Activated T-cell treated with anti-CD3 and anti-CD28 coated beads, Interleukin-2, amount 50 U/mL, for 24 hours (primary cell): ENCODE results near the gene PSMC2.

Source experiments
- DNase-seq: peaks from one replicate; pipeline ENCODE4 v3.0.0-alpha.2; 2020
- H3K27ac Mint-ChIP-seq: 2 replicates; pipeline ENCODE4 v1.8.0; 2020; ENCODE audit warnings: mild to moderate bottlenecking, mixed read lengths
- H3K27me3 Mint-ChIP-seq: 2 replicates; pipeline ENCODE4 v1.8.0; 2020; ENCODE audit warnings: mixed read lengths
- H3K36me3 Mint-ChIP-seq: 2 replicates; pipeline ENCODE4 v1.8.0; 2020; ENCODE audit warnings: low read depth, mixed read lengths
- H3K4me1 Mint-ChIP-seq: 2 replicates; pipeline ENCODE4 v1.8.0; 2020; ENCODE audit warnings: low read depth, mixed read lengths
- H3K4me3 Mint-ChIP-seq: 2 replicates; pipeline ENCODE4 v1.8.0; 2020; ENCODE audit warnings: mild to moderate bottlenecking, moderate library complexity, mixed read lengths
- H3K9me3 Mint-ChIP-seq: 2 replicates; pipeline ENCODE4 v1.8.0; 2020; ENCODE audit warnings: mixed read lengths

The PSMC2 gene

GRCh38 chr7:103347507-103348267 is at the start of gene PSMC2:
TSS of gene PSMC2 (plus strand) at chr7:103347643. CDS start at chr7:103347712, 69 bp downstream.
- Mint-ChIP-seq H3K27ac (peak within 1 kb of the TSS; percentile 100), H3K4me1 (peaks cover 65% of the 10 kb centered on the region), H3K4me3 (peak within 1 kb of the TSS; percentile 100), H3K9me3 (no peaks in the 10 kb centered on the region), H3K36me3 (peaks cover 69% of the 10 kb centered on the region), H3K27me3 (no peaks in the 10 kb centered on the region)
- DNase-seq, result peak; percentile 85

DNA sequence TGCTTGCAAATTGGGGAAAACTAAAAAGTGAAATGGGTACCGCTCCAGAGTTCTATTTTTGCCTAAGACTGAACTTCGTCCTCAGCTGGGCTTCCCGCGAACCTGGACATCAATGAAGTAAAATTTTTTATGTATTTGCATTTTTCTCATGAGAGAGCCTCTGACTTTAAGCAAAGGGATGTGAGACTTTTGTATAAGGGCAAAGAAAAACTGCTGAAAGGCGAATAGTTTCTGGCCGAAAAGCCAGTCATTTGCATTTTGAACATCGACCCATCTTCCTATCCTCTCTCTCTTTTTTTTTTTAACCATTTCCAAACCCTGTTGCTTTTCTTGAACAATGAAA is 49.6 kb upstream of the PSMC2 start:
- peak overlapping the region; percentile 93 for H3K27ac Mint-ChIP-seq
- no peaks in the 10 kb centered on the region for H3K27me3 Mint-ChIP-seq
- peaks cover 50% of the 10 kb centered on the region for H3K36me3 Mint-ChIP-seq
- DNase-seq, result no peak
- peak overlapping the region; percentile 90 for H3K4me3 Mint-ChIP-seq
- no peaks in the 10 kb centered on the region for H3K9me3 Mint-ChIP-seq
- H3K4me1 Mint-ChIP-seq, result peaks cover 55% of the 10 kb centered on the region

DNA sequence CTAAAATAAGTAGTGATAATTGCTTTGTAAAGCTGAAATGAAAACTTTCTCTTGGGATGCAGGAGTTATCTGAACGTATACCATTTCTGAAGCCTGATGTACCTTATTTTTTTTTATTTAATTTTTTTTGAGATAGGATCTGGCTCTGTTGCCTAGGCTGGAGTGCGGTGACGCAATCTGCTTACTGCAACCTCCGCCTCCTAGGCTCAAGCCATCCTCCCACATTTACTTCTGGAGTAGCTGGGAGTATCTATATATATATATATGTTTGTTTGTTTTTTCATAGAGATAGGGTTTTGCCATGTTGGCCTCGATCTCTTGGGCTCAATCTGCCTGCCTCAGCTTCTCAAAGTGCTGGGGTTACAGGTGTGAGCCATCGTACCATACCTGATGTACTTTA is 47.8 kb upstream of the PSMC2 start:
- H3K27me3 Mint-ChIP-seq, result no peaks in the 10 kb centered on the region
- no peak overlapping the region for H3K27ac Mint-ChIP-seq
- peaks cover 67% of the 10 kb centered on the region for H3K36me3 Mint-ChIP-seq
- H3K9me3 Mint-ChIP-seq, result no peaks in the 10 kb centered on the region
- H3K4me1 Mint-ChIP-seq, result peaks cover 70% of the 10 kb centered on the region
- DNase-seq, result no peak
- no peak overlapping the region for H3K4me3 Mint-ChIP-seq

- peaks cover 83% of the 10 kb centered on the region for H3K36me3 Mint-ChIP-seq
- DNase-seq, result no peak
Measured at GRCh38 chr7:103301441-103301840, 46.0 kb upstream of the PSMC2 start.

DNA sequence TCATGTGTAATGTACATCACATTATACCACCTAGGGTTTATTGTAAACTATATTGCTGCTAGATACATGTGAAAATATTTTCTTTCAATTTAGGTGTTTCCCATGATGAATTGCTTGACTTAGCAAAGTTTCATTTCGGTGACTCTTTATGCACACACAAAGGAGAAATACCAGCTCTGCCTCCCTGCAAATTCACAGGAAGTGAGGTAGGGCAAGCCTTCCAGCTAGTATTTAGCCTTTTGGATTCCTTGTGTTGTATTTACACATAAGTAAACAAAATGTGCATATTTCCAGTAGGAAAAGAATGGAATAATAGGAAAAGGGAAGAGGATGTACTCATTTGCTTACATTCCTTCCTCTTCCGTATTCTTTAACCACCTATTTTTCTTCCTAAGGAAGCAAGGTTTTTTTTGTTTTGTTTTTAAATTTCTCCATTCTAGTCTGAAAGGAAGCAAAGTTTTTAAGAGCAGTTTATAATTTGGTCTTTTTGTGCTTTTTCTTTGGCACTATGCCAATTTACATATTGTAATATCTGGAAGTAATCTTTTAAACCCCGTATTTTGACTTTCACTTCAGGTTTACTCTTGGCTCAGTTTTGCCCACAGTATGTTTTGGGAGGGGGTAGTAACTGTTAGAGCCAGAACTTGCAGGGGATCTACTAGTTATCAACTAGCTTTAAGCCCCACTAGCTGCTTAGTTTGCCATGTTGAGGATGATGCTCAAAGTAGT is 39.8 kb upstream of the PSMC2 start:
- Mint-ChIP-seq H3K27me3 (no peaks in the 10 kb centered on the region), H3K4me1 (peaks cover 39% of the 10 kb centered on the region), H3K27ac (peak overlapping the region; percentile 62), H3K36me3 (peaks cover 94% of the 10 kb centered on the region), H3K4me3 (no peak overlapping the region), H3K9me3 (peaks cover 2% of the 10 kb centered on the region)
- no peak for DNase-seq

More at GRCh38 chr7:103301441-103301840, 46.0 kb upstream of the PSMC2 start:
- H3K27me3 Mint-ChIP-seq, result no peaks in the 10 kb centered on the region
- peaks cover 73% of the 10 kb centered on the region for H3K4me1 Mint-ChIP-seq
- peaks cover 2% of the 10 kb centered on the region for H3K9me3 Mint-ChIP-seq
- H3K4me3 Mint-ChIP-seq, result no peak overlapping the region
- peak overlapping the region; percentile 53 for H3K27ac Mint-ChIP-seq

- Mint-ChIP-seq H3K36me3 (peaks cover 100% of the 10 kb centered on the region), H3K4me1 (peaks cover 14% of the 10 kb centered on the region), H3K27me3 (no peaks in the 10 kb centered on the region), H3K9me3 (no peaks in the 10 kb centered on the region), H3K4me3 (no peak overlapping the region), H3K27ac (peak overlapping the region; percentile 50)
- no peak for DNase-seq
Measured at GRCh38 chr7:103314852-103315251, 32.6 kb upstream of the PSMC2 start.

GRCh38 chr7:103316380-103316941 is 31.0 kb upstream of the PSMC2 start:
- Mint-ChIP-seq H3K36me3 (peaks cover 98% of the 10 kb centered on the region), H3K4me1 (peaks cover 11% of the 10 kb centered on the region), H3K27ac (peak overlapping the region; percentile 80), H3K9me3 (no peaks in the 10 kb centered on the region), H3K27me3 (no peaks in the 10 kb centered on the region), H3K4me3 (no peak overlapping the region)
- DNase-seq, result no peak

DNA sequence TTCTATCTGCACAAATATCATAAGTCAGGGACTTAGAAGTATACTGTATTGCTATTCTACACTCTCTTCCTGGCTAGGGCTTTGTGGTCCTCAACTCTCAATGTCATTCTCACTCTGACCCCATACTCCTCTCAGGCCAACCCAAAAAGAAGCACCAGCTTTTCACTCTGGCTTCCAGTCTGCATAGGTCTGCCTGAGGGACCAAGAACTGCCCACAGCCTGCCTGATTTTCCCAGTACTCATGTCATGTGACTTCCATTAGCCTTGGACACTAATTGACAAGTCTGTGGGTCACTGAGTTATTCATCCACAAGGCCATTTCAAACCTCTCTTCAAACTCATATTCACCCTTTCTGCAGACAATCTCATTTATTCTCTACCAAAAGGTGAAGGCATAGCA is 30.4 kb upstream of the PSMC2 start:
- Mint-ChIP-seq H3K4me3 (no peak overlapping the region), H3K4me1 (peaks cover 11% of the 10 kb centered on the region), H3K36me3 (peaks cover 97% of the 10 kb centered on the region), H3K9me3 (no peaks in the 10 kb centered on the region), H3K27ac (peak overlapping the region; percentile 80), H3K27me3 (no peaks in the 10 kb centered on the region)
- no peak for DNase-seq

DNA sequence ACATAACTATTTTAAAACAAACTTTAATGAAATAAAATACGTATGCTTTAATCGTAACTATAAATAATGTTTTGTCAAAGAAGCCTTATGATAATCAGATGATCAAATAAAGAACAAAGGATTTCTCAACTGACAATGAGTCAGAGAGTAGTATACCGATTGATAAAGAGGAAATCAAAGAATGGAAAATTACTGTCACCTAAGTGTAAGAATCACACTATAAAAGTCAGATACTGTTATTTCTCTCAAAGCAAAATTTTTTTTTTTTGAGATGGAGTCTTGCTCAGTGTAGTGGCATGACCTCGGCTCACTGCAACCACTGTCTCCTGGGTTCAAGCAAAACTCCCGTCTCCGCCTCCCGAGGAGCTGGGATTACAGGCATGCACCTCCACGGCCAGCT is 21.7 kb upstream of the PSMC2 start:
- H3K27ac Mint-ChIP-seq, result peak overlapping the region; percentile 95
- peaks cover 84% of the 10 kb centered on the region for H3K36me3 Mint-ChIP-seq
- peaks cover 27% of the 10 kb centered on the region for H3K4me1 Mint-ChIP-seq
- no peaks in the 10 kb centered on the region for H3K9me3 Mint-ChIP-seq
- no peak for DNase-seq
- H3K4me3 Mint-ChIP-seq, result peak overlapping the region; percentile 31
- H3K27me3 Mint-ChIP-seq, result no peaks in the 10 kb centered on the region

DNA sequence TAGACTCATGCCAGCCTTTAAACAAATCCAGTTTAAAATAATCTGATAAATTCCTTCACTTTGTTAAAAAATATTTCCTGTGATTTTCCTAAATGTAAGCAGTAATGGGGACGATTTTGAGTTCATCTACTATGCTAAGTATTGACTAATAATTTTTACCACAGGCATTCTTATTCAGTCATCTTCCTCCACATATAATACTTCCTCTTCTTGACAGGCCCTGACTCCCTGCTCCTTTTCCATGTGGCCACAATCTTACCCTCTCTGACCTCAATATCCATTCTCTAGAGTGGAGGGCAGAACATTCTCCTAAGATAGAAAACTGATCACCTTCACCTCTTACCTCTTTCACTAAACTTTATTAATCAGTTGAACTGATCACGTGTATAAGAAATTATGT is 10.7 kb upstream of the PSMC2 start:
- no peaks in the 10 kb centered on the region for H3K27me3 Mint-ChIP-seq
- peaks cover 88% of the 10 kb centered on the region for H3K36me3 Mint-ChIP-seq
- H3K4me1 Mint-ChIP-seq, result peaks cover 36% of the 10 kb centered on the region
- no peak overlapping the region for H3K27ac Mint-ChIP-seq
- no peaks in the 10 kb centered on the region for H3K9me3 Mint-ChIP-seq
- no peak for DNase-seq
- no peak overlapping the region for H3K4me3 Mint-ChIP-seq

GRCh38 chr7:103338864-103339263 is 8.6 kb upstream of the PSMC2 start:
- no peak for DNase-seq
- Mint-ChIP-seq H3K27me3 (no peaks in the 10 kb centered on the region), H3K36me3 (peaks cover 89% of the 10 kb centered on the region), H3K4me1 (peaks cover 41% of the 10 kb centered on the region), H3K9me3 (no peaks in the 10 kb centered on the region), H3K27ac (peak overlapping the region; percentile 42), H3K4me3 (no peak overlapping the region)

DNA sequence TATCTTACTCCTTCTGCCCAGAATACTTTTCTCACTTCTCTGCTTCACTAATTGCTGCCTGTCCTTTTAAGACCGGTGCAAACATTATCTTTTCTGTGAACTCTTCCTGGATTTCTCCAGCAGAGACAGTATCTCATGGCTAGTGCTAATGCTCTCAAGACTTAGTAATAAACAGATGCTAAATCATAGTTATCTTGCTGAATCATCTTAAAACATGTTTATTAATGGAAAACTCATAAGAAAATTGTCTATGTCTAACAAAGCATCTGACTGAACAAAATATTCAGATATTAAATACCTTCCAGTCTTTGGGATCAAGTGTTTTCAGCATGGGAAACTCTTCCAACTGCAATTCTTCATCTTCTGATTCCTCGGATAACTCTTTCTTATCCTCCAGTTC is 6.0 kb upstream of the PSMC2 start:
- Mint-ChIP-seq H3K4me3 (peak overlapping the region; percentile 90), H3K27ac (peak overlapping the region; percentile 79), H3K4me1 (peaks cover 55% of the 10 kb centered on the region), H3K27me3 (no peaks in the 10 kb centered on the region), H3K36me3 (peaks cover 76% of the 10 kb centered on the region), H3K9me3 (no peaks in the 10 kb centered on the region)
- DNase-seq, result no peak

DNA sequence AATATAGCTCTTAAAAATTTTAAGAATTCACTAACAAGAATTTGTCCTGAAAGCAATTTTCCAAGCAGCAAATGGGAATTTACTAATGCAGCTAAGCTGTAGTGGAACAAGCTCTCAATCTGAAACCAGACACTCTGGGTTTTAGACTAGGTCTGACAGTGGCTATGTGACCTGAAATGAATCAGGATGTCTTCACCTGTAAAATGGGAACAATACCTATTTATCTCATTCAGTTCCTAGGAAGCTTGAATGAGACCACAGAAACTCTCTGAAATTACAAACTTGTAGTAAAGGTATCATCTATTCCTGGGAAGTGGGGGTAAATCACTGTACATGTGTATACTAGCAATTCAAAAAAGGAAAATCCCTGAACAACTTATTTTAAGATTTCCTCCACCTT is 4.1 kb upstream of the PSMC2 start:
- Mint-ChIP-seq H3K4me1 (peaks cover 58% of the 10 kb centered on the region), H3K36me3 (peaks cover 70% of the 10 kb centered on the region), H3K9me3 (no peaks in the 10 kb centered on the region), H3K27ac (peak overlapping the region; percentile 99), H3K27me3 (no peaks in the 10 kb centered on the region), H3K4me3 (peak overlapping the region; percentile 90)
- no peak for DNase-seq

GRCh38 chr7:103343758-103344452 is 3.5 kb upstream of the PSMC2 start:
- peaks cover 61% of the 10 kb centered on the region for H3K4me1 Mint-ChIP-seq
- H3K4me3 Mint-ChIP-seq, result peak overlapping the region; percentile 90
- peak; percentile 66 for DNase-seq
- no peaks in the 10 kb centered on the region for H3K9me3 Mint-ChIP-seq
- no peaks in the 10 kb centered on the region for H3K27me3 Mint-ChIP-seq
- peaks cover 74% of the 10 kb centered on the region for H3K36me3 Mint-ChIP-seq
- H3K27ac Mint-ChIP-seq, result peak overlapping the region; percentile 99
